ENCODE data around the gene NACAD. TPM values are rescaled to one million over a fixed set of nuclear protein-coding genes. Genes with fewer than 3 reads are reported as not detected.

The NACAD gene
- total RNA-seq, 2 experiments from 2014 or later, result 0.35 to 0.50 TPM

DNA sequence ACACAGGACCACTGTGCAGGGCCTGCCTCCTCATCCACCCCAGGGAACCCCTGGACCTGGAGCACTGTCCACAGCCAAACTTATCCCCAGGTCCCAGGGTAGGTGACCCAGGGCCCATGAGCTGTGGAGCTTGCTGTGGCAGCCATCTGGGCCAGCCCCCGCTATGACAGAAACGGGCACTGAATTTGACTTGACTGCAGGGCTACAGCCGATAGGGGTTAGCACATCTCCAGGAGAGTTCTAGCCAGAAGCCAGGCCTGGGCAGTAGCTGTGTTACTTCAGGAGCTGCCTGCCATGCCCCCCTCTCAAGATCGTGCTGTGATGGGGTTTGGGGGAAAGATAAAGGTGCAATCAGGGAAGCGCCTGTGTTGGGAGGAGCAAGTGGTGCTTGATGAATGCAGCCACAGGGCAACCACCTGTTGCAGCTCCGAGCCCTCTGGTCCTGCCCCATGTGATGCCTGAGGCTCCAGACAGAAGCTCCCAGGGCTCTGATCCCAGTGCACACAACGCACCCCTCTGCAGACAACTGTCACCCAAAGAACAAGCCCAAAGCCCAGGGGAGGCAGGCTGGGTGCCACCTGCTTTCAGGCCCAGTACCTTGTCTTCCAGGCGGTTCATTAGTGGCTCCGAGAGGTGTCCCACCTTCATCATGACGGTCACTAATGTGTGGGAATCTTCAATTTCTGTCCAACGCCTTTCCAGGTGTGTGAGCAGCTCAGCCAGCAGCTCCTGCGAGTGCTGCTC, 16.2 kb upstream of the NACAD start:
- peaks cover 34% of the 10 kb centered on the region for H3K4me1 Mint-ChIP-seq
- H3K9me3 Mint-ChIP-seq, result no peaks in the 10 kb centered on the region
- no peak overlapping the region for H3K4me3 Mint-ChIP-seq
- H3K36me3 Mint-ChIP-seq, result peaks cover 39% of the 10 kb centered on the region
- no peaks in the 10 kb centered on the region for H3K27me3 Mint-ChIP-seq
- no peak for DNase-seq
- no peak overlapping the region for H3K27ac Mint-ChIP-seq

DNA sequence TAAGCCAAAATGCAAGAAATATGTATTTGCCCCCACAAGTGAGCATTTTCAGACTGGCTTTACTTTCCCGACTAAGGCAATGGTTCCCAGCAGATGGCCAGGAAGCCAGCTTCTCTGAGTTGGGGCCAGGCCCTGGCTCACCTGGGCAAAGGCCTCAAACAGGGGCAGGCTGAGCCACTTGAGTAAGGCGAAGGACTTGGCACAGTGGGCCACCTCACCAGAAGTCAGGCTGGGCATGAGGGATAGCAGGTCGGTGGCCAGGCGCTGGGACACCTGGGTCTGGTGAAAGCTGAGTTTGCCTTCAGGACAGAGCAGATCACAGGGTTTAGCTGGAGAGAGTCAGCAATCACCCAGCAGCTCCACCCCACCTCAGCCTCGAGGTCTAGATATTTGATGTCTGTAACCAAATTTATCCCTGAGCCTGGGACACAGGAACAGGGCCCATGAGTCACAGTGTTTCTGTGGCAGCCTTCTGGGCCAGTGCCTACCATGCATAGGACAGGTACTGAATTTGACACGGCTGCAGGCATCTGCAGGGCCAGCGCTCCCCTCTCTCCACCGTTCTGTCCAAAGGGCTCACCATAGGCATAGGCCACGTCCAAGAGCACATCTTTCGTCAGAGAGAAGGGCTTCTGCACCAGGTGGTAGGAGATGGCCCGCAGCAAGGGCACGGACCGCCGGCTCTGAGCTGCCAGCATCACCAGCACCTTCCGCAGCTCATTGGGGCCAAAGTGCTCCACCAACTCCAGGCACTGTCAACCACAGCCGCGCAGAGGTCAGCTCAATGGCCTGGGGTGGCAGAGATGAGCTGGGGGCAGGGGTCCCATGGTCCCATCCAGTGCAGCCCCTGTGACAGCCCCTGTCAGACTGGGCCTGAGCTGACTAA, 15.4 kb upstream of the NACAD start:
- peaks cover 29% of the 10 kb centered on the region for H3K4me1 Mint-ChIP-seq
- H3K27ac Mint-ChIP-seq, result no peak overlapping the region
- no peak for DNase-seq
- H3K9me3 Mint-ChIP-seq, result no peaks in the 10 kb centered on the region
- peaks cover 37% of the 10 kb centered on the region for H3K36me3 Mint-ChIP-seq
- no peaks in the 10 kb centered on the region for H3K27me3 Mint-ChIP-seq
- no peak overlapping the region for H3K4me3 Mint-ChIP-seq

- no peaks in the 10 kb centered on the region for H3K9me3 Mint-ChIP-seq
- peaks cover 19% of the 10 kb centered on the region for H3K4me1 Mint-ChIP-seq
- H3K4me3 Mint-ChIP-seq, result no peak overlapping the region
- no peak for DNase-seq
- no peaks in the 10 kb centered on the region for H3K27me3 Mint-ChIP-seq
- H3K27ac Mint-ChIP-seq, result no peak overlapping the region
- peaks cover 27% of the 10 kb centered on the region for H3K36me3 Mint-ChIP-seq
Measured at GRCh38 chr7:45102785-45103712, 14.3 kb upstream of the NACAD start.

DNA sequence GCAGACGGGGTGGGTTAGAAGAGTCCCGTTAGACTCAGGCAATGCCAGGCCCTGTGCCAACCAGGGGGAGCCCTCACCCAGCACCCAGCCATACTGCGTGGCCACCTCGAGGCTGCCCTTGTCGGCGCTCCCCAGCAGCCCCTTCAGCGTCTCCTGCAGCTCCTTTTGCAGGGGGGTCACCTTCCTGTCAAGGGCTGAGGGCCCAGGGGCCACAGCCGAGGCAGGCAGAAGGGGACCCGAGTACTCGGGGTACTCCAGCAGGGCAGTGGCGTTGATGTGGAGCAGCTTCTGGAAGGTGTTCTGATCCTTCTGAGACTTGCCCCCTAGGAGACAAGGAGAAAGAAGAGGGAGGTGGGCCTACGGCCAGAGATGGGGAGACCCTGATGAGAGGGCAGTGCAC, 13.0 kb upstream of the NACAD start:
- H3K27ac Mint-ChIP-seq, result peak overlapping the region; percentile 65
- H3K27me3 Mint-ChIP-seq, result no peaks in the 10 kb centered on the region
- peaks cover 6% of the 10 kb centered on the region for H3K4me1 Mint-ChIP-seq
- no peak overlapping the region for H3K4me3 Mint-ChIP-seq
- no peaks in the 10 kb centered on the region for H3K9me3 Mint-ChIP-seq
- no peak for DNase-seq
- H3K36me3 Mint-ChIP-seq, result peaks cover 16% of the 10 kb centered on the region

GRCh38 chr7:45100761-45101480, 12.2 kb upstream of the NACAD start:
- DNase-seq, result no peak
- Mint-ChIP-seq H3K9me3 (no peaks in the 10 kb centered on the region), H3K4me3 (no peak overlapping the region), H3K4me1 (peaks cover under 1% of the 10 kb centered on the region), H3K27ac (no peak overlapping the region), H3K36me3 (peaks cover 15% of the 10 kb centered on the region), H3K27me3 (no peaks in the 10 kb centered on the region)

- H3K4me1 Mint-ChIP-seq, result no peaks in the 10 kb centered on the region
- no peak overlapping the region for H3K27ac Mint-ChIP-seq
- peaks cover 11% of the 10 kb centered on the region for H3K36me3 Mint-ChIP-seq
- H3K9me3 Mint-ChIP-seq, result no peaks in the 10 kb centered on the region
- no peaks in the 10 kb centered on the region for H3K27me3 Mint-ChIP-seq
- DNase-seq, result no peak
- H3K4me3 Mint-ChIP-seq, result no peak overlapping the region
Measured at GRCh38 chr7:45099891-45100760, 11.4 kb upstream of the NACAD start.

DNA sequence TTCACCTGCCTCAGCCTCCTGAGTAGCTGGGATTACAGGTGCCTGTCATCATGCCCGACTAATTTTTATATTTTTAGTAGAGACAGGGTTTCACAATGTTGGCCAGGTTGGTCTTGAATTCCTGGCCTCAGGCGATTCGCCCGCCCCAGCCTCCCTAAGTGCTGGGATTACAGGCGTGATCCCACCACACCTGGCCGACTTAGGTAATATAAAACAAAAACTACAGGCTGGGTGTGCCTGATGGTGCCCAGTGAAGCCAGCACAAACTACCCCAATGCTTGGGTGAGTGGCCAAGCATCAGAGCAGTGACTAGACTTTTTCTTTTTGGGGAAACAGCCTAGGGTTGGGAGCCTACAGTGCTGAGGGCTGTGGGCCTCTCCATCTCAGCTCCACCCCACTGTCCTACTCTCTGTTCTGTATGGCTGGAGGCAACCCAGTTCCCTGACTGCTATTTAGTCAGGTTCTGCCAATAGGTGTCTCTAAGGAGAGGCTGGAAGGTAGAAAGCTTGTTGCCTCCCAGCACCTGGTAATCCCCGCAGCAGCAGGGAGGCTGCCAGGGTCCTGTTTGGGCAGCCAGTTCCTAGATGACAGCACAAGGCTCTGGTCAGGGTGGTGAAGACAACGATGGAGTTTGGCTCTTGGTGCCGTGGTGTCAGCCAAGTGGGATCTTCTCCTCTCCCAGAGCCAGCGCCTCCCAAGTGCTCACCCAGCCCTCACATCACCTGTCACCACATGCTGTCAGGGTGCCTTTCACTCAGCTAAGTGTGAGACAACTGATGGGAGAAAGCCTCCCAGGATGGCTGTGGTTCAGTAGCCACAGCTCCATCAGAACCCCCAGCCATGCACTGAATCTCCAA, 10.4 kb upstream of the NACAD start:
- H3K4me3 Mint-ChIP-seq, result no peak overlapping the region
- no peaks in the 10 kb centered on the region for H3K4me1 Mint-ChIP-seq
- H3K9me3 Mint-ChIP-seq, result no peaks in the 10 kb centered on the region
- no peak for DNase-seq
- no peak overlapping the region for H3K27ac Mint-ChIP-seq
- no peaks in the 10 kb centered on the region for H3K27me3 Mint-ChIP-seq
- H3K36me3 Mint-ChIP-seq, result peaks cover 9% of the 10 kb centered on the region

DNA sequence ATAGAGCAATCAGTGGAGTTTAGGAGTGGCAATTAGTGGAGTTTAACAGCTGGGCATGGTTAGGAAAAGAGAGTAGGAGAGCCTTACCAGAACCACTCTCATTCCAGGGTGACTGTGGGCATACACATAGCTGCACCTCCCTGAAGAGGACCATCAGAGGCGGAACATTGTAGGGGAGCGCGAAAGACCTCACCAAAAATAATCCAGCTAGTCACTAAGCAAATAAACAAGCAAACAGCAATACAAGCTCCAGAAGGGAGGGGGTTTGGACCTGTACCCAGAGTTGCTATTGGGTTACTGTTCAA, 4.1 kb upstream of the NACAD start:
- Mint-ChIP-seq H3K27ac (no peak overlapping the region), H3K9me3 (no peaks in the 10 kb centered on the region), H3K27me3 (peaks cover 3% of the 10 kb centered on the region), H3K36me3 (no peaks in the 10 kb centered on the region), H3K4me1 (peaks cover 6% of the 10 kb centered on the region), H3K4me3 (no peak overlapping the region)
- no peak for DNase-seq

DNA sequence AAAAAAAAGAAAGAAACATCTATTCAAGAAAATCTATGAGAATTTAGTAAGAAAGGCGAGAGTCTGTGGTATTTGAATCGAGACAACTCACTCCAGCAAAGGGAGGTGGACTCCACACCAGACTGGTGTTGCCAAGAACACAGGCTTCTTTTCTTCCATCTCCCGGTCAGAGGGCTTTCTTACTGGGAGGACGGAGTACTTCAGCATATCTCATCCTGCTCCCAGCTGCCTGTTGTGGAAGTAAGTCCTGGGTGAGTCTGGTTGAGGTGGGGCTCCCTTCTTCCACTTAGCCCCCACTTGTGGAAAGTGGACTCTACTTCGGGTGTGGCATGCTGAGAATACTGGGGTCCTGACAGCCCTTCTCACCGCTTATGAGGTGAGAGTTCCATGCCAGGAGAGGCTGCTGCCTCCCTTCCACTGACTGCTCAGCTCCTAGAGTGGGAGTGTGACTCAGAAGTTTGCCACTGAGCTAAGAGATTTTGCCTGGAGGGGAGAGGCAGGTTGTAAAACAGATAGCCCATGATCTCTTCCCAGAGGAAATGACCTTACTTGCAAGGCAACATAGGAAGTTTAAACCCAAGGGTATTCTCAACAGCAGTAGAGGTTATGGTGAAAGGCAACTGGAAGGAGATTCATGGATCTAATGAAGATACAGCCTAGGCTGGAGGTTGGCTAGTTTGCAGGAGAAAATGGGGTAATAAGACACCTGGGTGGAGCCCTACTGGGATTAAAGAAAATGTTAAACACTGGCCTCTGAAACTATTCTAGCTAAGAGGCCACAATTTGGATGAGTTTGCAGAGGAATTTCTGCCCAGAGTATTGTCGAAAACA, 3.5 kb upstream of the NACAD start:
- DNase-seq, result no peak
- H3K36me3 Mint-ChIP-seq, result no peaks in the 10 kb centered on the region
- H3K27ac Mint-ChIP-seq, result no peak overlapping the region
- H3K4me3 Mint-ChIP-seq, result no peak overlapping the region
- H3K27me3 Mint-ChIP-seq, result peaks cover 3% of the 10 kb centered on the region
- no peaks in the 10 kb centered on the region for H3K9me3 Mint-ChIP-seq
- peaks cover 6% of the 10 kb centered on the region for H3K4me1 Mint-ChIP-seq

DNA sequence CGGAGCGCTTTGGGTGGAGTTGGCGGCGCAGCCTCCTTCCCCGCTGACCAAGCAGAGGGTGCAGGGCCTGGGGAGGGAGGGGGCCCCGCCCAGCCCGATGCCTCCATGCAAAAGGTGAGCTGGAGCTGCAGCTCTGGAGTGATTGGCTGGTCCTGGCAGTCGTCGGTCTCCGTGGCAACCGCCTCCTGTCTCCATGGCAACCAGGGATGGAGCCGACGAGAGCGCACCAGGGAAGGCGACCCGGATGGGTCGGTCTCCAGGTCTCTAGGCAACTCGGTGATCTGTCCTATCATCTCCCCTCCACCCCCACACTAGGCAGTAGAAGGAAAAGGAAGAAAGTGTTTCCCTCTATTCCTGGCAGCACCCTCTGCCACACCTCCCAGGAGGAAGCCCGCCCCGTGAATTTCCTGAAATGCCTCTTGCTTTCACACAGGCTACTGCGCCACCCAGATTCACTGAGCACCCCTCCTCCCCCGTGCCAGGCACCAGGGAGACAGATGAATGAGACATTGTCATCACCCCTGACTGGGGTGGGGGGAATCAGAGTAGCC, 647 bp upstream of the NACAD start:
- DNase-seq, result peak; percentile 80
- Mint-ChIP-seq H3K9me3 (no peaks in the 10 kb centered on the region), H3K27me3 (peaks cover 3% of the 10 kb centered on the region), H3K27ac (no peak overlapping the region), H3K4me1 (peaks cover 6% of the 10 kb centered on the region), H3K4me3 (peak overlapping the region; percentile 80), H3K36me3 (no peaks in the 10 kb centered on the region)

- peaks cover 3% of the 10 kb centered on the region for H3K27me3 Mint-ChIP-seq
- no peak overlapping the region for H3K27ac Mint-ChIP-seq
- H3K4me1 Mint-ChIP-seq, result peaks cover 6% of the 10 kb centered on the region
- H3K9me3 Mint-ChIP-seq, result no peaks in the 10 kb centered on the region
- no peaks in the 10 kb centered on the region for H3K36me3 Mint-ChIP-seq
- H3K4me3 Mint-ChIP-seq, result peak overlapping the region; percentile 50
- DNase-seq, result no peak
Measured at GRCh38 chr7:45088146-45088701, 545 bp downstream of the NACAD start.

Measured in activated naive CD8-positive, alpha-beta T cell treated with anti-CD3 and anti-CD28 coated beads for 36 hours (primary cell).